GM18870 (cell line): ENCODE data around the gene CD28.
"Not testable (repeated sequence)": the region's sequence is repeated elsewhere in the genome, so short reads cannot be mapped to it uniquely, and the experiment has no call there.

Experiments used
- ATAC-seq: cut with Tn5 transposase; IDR thresholded peaks from one replicate; pipeline ENCODE4 v1.9.1; 2021; ENCODE audit warnings: moderate library complexity; ENCODE audit not compliant: unreplicated experiment

Gene CD28

GRCh38 chr2:203781151-203781550 is 74.7 kb downstream of the CD28 start:
- ATAC-seq = no peak

DNA sequence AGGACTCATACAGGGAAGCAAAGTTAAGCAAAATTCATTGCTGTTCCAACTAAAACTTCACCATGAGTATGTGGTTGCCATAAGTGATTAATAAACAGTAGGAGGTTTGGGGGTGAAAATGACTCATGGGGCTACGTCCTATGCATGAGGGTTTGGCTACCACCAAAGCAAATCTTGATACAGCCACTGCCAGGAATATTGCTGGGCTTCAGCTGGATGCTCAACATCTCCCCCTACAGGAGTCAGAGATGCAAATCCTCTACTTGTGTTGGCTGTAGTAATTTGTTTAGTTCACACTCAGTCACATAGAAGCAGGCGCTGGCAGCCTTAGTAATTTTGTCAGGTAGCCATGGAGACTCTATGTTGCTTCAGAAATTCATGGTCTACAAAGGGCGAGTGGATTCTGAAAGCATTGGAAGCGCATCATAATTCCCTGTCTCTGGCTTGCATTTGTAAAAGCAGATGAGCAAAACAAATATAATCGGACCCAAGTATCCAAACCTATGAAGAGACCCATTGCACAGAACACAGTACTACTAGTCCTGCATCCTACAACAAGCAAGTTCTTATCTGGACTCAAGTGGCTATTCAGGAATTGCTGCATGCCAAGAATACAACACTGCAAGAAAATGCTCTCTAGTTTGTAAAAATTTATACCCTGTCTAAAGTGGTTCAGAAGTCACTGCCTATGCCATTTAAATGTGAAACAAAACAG is 76.0 kb downstream of the CD28 start:
- ATAC-seq = no peak

DNA sequence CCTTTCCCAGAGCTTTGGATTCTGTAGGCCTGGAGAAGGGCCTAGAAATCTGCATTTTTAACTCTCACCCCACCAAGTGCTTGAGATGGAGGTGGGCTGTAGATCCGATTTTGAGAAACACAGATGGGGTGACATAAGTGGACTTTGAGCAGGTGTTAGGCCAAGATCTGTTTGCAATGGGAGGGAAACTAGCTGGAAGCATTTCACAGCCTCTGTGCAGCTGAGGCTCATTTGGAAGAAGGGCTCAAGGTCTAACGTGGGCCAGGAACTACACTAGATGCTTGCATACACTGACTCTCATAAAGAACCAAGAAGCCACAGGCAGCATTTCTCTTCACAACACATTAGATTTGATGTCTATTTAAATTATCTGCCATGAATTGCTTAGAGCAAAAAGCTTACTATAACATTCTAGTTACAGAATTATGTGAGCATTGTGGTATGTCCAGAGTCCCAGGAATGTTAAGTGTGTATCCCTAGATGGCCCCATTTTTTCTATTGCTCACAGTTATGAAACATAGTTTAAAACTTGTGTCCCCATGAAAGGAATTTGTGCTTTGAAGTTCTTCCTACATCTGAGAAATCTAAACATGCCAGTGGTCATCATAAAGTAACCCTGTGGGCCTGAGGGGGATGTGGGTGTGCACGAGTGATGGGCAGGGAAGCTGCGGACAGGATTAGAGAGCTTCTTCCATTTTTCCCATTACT is 77.2 kb downstream of the CD28 start:
- no peak for ATAC-seq

GRCh38 chr2:203784710-203785270 is 78.4 kb downstream of the CD28 start:
- ATAC-seq = not testable (repeated sequence)

DNA sequence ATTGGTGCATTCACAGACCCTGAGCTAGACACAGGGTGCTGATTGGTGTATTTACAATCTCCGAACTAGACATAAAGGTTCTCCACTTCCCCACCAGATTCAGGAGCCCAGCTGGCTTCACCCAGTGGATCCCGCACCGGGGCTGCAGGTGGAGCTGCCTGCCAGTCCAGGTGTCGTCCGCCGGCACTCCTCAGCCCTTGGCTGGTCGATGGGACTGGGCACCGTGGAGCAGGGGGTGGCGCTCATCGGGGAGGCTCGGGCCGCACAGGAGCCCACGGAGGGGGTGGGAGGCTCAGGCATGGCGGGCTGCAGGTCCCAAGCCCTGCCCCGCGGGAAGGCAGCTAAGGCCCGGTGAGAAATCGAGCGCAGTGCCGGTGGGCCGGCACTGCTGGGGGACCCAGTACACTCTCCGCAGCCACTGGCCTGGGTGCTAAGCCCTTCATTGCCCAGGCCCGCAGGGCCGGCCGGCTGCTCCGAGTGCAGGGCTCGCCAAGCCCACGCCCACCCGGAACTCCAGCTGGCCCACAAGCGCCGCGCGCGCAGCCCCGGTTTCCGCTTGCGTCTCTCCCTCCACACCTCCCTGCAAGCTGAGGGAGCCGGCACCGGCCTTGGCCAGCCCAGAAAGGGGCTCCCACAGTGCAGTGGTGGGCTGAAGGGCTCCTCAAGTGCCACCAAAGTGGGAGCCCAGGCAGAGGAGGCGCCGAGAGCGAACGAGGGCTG is 79.1 kb downstream of the CD28 start:
- ATAC-seq = not testable (repeated sequence)

- no peak for ATAC-seq
Measured at GRCh38 chr2:203786549-203787351, 80.3 kb downstream of the CD28 start.

- ATAC-seq = no peak
Measured at GRCh38 chr2:203787979-203788378, 81.5 kb downstream of the CD28 start.
